H9 (cell line): Measurements from ENCODE around the gene IL1R2. TPM values are rescaled to one million over a fixed set of nuclear protein-coding genes. Genes with fewer than 3 reads are reported as not detected.

Experiments used
- DNase-seq: peaks from one replicate; pipeline ENCODE4 v3.0.0-alpha.2; 2017
- H2AFZ ChIP-seq: one replicate; pipeline ENCODE4 v1.6.1; 2013; ENCODE audit warnings: mild to moderate bottlenecking, low read length, control low read depth, moderate library complexity
- H2AK5ac ChIP-seq: 2 replicates; pipeline ENCODE4 v1.6.1; 2013; ENCODE audit warnings: low read length, control low read depth, mixed read lengths; ENCODE audit not compliant: insufficient read length
- H2BK120ac ChIP-seq: one replicate; pipeline ENCODE4 v1.6.1; 2013; ENCODE audit warnings: low read depth, mild to moderate bottlenecking, low read length, control low read depth, inconsistent platforms; ENCODE audit not compliant: poor library complexity, severe bottlenecking
- H2BK12ac ChIP-seq: 2 replicates; pipeline ENCODE4 v1.6.1; 2013; ENCODE audit warnings: low read length, control low read depth, mixed read lengths, low read depth; ENCODE audit not compliant: insufficient read length
- H2BK15ac ChIP-seq: 2 replicates; pipeline ENCODE4 v1.6.1; 2013; ENCODE audit warnings: low read depth, low read length, control low read depth
- H2BK20ac ChIP-seq: one replicate; pipeline ENCODE4 v1.6.1; 2013; ENCODE audit warnings: low read depth, mild to moderate bottlenecking, low read length, control low read depth, inconsistent platforms; ENCODE audit not compliant: poor library complexity, severe bottlenecking
- H2BK5ac ChIP-seq: 2 replicates; pipeline ENCODE4 v1.6.1; 2013; ENCODE audit warnings: low read length, control low read depth, mixed read lengths; ENCODE audit not compliant: insufficient read length
- H3K14ac ChIP-seq: 2 replicates; pipeline ENCODE4 v1.6.1; 2013; ENCODE audit warnings: low read length, control low read depth; ENCODE audit not compliant: insufficient read depth
- H3K18ac ChIP-seq: 2 replicates; pipeline ENCODE4 v1.6.1; 2013; ENCODE audit warnings: low read depth, mild to moderate bottlenecking, mixed read lengths, low read length, control low read depth; ENCODE audit not compliant: insufficient read length
- H3K23ac ChIP-seq: 2 replicates; pipeline ENCODE4 v1.6.1; 2013; ENCODE audit warnings: low read length, control low read depth, mixed read lengths, low read depth; ENCODE audit not compliant: insufficient read length
- H3K23me2 ChIP-seq: 2 replicates; pipeline ENCODE4 v1.6.1; 2013; ENCODE audit warnings: low read depth, mild to moderate bottlenecking, mixed read lengths, low read length, control low read depth; ENCODE audit not compliant: insufficient read length, poor library complexity, severe bottlenecking
- H3K27ac ChIP-seq: 2 replicates; pipeline ENCODE4 v1.5.1; 2013; ENCODE audit warnings: low read length, control low read depth, mixed read lengths, low read depth; ENCODE audit not compliant: insufficient read length
- H3K27me3 ChIP-seq: 2 replicates; pipeline ENCODE4 v1.6.1; 2013; ENCODE audit warnings: low read length, control low read depth, inconsistent platforms; ENCODE audit not compliant: insufficient read depth
- H3K4ac ChIP-seq: 2 replicates; pipeline ENCODE4 v1.6.1; 2013; ENCODE audit warnings: low read depth, mild to moderate bottlenecking, control low read depth, inconsistent platforms, low read length, moderate library complexity
- H3K4me1 ChIP-seq: 2 replicates; pipeline ENCODE4 v1.6.1; 2013; ENCODE audit warnings: low read length, control low read depth, inconsistent platforms; ENCODE audit not compliant: insufficient read depth
- H3K4me2 ChIP-seq: 2 replicates; pipeline ENCODE4 v1.6.1; 2013; ENCODE audit warnings: low read length, control low read depth, mixed read lengths; ENCODE audit not compliant: insufficient read length, insufficient read depth
- H3K56ac ChIP-seq: 2 replicates; pipeline ENCODE4 v1.6.1; 2013; ENCODE audit warnings: low read depth, mild to moderate bottlenecking, mixed read lengths, low read length, control low read depth; ENCODE audit not compliant: insufficient read length
- H3K79me1 ChIP-seq: 2 replicates; pipeline ENCODE4 v1.6.1; 2013; ENCODE audit warnings: low read depth, mild to moderate bottlenecking, moderate library complexity, low read length, control low read depth, inconsistent platforms; ENCODE audit not compliant: insufficient read depth, poor library complexity, severe bottlenecking
- H3K79me2 ChIP-seq: 2 replicates; pipeline ENCODE4 v1.6.1; 2013; ENCODE audit warnings: low read length, control low read depth, inconsistent platforms; ENCODE audit not compliant: insufficient read depth
- H3K9ac ChIP-seq: 2 replicates; pipeline ENCODE4 v1.6.1; 2013; ENCODE audit warnings: low read length, control low read depth, mixed read lengths; ENCODE audit not compliant: insufficient read length; ENCODE audit errors: extremely low read depth
- H3K9me3 ChIP-seq: one replicate; pipeline ENCODE4 v1.6.1; 2013; ENCODE audit warnings: low read depth, low read length, inconsistent platforms; ENCODE audit not compliant: control insufficient read depth
- H3T11ph ChIP-seq: one replicate; pipeline ENCODE4 v1.6.1; 2013; ENCODE audit warnings: mild to moderate bottlenecking, low read length, control low read depth, inconsistent platforms
- H4K20me1 ChIP-seq: one replicate; pipeline ENCODE4 v1.6.1; 2013; ENCODE audit not compliant: control insufficient read depth, insufficient read length, insufficient read depth
- H4K5ac ChIP-seq: 2 replicates; pipeline ENCODE4 v1.6.1; 2013; ENCODE audit warnings: low read depth, mild to moderate bottlenecking, mixed read lengths, low read length, control low read depth; ENCODE audit not compliant: insufficient read length
- H4K8ac ChIP-seq: replicated peaks from 2 replicates; pipeline ENCODE4 v1.6.1; 2013; ENCODE audit warnings: low read length, control low read depth, mixed read lengths, low read depth; ENCODE audit not compliant: insufficient read length
- H4K91ac ChIP-seq: 2 replicates; pipeline ENCODE4 v1.6.1; 2013; ENCODE audit warnings: low read depth, mild to moderate bottlenecking, moderate library complexity, mixed read lengths, low read length, control low read depth; ENCODE audit not compliant: insufficient read length
- H3K27ac Mint-ChIP-seq, 3 experiments: 2 replicates in 2 of 3; 3 replicates in 1 of 3; pipeline ENCODE4 v1.8.0; 2020 to 2021; ENCODE audit warnings: mixed read lengths in 3 of 3, mild to moderate bottlenecking in 1 of 3, moderate library complexity in 1 of 3
- H3K27me3 Mint-ChIP-seq: 2 replicates; pipeline ENCODE4 v1.8.0; 2021; ENCODE audit warnings: low read depth, mild to moderate bottlenecking, moderate library complexity, mixed read lengths
- H3K36me3 Mint-ChIP-seq, 3 experiments: 2 replicates in 2 of 3; 3 replicates in 1 of 3; pipeline ENCODE4 v1.8.0; 2020 to 2021; ENCODE audit warnings: low read depth in 3 of 3, mixed read lengths in 3 of 3; ENCODE audit not compliant: insufficient read depth in 1 of 3
- H3K4me1 Mint-ChIP-seq, 2 experiments: 2 replicates each; pipeline ENCODE4 v1.8.0; 2020; ENCODE audit warnings: mixed read lengths in 2 of 2
- H3K4me3 Mint-ChIP-seq, 2 experiments: 2 replicates in 1 of 2; 3 replicates in 1 of 2; pipeline ENCODE4 v1.8.0; 2020 to 2021; ENCODE audit warnings: mild to moderate bottlenecking in 2 of 2, mixed read lengths in 2 of 2, moderate library complexity in 1 of 2
- H3K9me3 Mint-ChIP-seq, 2 experiments: 2 replicates in 1 of 2; 3 replicates in 1 of 2; pipeline ENCODE4 v1.8.0; 2020; ENCODE audit warnings: mild to moderate bottlenecking in 2 of 2, mixed read lengths in 2 of 2, moderate library complexity in 1 of 2
- WGBS: extraction: QIAGEN DNeasy Blood & Tissue Kit; methylation state at CpG from one replicate; pipeline ENCODE4 v1.1.7; 2013; ENCODE audit warnings: missing lambda C conversion rate, low lambda C conversion rate, mixed read lengths; ENCODE audit not compliant: insufficient read length; ENCODE audit errors: extremely low coverage; 5-methylcytosine and 5-hydroxymethylcytosine counted together
- total RNA-seq: library from RNA; stranded (reverse); gene quantifications from 2 replicates; pipeline ENCODE4 v1.2.1, GENCODE V29; 2021
- TF ChIP-seq, protein P1 (sequence below): fragments of 200-600 bp; sonication (generic); conservative IDR thresholded peaks from 3 replicates; pipeline ENCODE4 v1.8.0; 2021; ENCODE audit warnings: antibody characterized with exemption, mild to moderate bottlenecking

Gene IL1R2
- total RNA-seq, 1 experiment from 2014 or later: not detected

DNA sequence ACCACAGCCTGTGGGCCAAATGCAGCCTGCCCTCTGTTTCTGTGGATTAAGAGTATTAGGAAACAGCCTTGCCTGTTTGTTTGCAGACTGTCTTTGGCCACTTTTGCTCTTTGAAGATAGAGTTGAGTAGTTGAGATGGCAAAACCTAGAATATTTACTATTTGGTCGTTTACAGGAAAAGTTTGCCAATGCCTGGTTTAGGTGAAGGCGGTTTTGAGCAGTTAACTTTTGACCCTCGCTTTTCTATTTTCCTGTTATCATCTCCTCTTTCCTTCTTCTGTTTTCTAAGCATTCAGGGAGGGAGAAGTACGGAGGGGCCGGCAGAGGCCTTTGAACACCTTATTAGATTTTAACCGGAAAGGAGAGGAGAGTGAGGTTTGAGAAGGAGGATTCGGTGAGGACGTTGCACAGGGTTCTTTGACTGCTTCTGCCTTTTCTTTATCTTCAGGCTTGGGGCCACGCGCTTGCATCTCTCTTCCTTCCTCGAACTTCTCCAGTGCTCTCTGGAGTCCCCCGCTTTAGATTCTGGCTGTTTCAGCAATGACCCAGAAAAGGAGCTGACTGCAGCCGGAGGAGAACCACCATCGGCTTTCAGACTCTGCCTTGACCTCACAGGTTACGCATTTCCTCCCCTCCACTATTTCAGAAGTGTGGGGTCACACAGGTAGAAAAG is 39.2 kb downstream of the IL1R2 start:
- no peak overlapping the region for H2BK15ac ChIP-seq
- TF ChIP-seq, protein P1, sequence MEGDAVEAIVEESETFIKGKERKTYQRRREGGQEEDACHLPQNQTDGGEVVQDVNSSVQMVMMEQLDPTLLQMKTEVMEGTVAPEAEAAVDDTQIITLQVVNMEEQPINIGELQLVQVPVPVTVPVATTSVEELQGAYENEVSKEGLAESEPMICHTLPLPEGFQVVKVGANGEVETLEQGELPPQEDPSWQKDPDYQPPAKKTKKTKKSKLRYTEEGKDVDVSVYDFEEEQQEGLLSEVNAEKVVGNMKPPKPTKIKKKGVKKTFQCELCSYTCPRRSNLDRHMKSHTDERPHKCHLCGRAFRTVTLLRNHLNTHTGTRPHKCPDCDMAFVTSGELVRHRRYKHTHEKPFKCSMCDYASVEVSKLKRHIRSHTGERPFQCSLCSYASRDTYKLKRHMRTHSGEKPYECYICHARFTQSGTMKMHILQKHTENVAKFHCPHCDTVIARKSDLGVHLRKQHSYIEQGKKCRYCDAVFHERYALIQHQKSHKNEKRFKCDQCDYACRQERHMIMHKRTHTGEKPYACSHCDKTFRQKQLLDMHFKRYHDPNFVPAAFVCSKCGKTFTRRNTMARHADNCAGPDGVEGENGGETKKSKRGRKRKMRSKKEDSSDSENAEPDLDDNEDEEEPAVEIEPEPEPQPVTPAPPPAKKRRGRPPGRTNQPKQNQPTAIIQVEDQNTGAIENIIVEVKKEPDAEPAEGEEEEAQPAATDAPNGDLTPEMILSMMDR: no peak
- no peak overlapping the region for H3K4me2 ChIP-seq
- H4K20me1 ChIP-seq: no peaks in the 10 kb centered on the region
- no peak overlapping the region for H3K9ac ChIP-seq
- H3T11ph ChIP-seq: no peak overlapping the region
- H4K91ac ChIP-seq: no peak overlapping the region
- H2AFZ ChIP-seq: no peak overlapping the region
- H3K27me3 ChIP-seq: no peaks in the 10 kb centered on the region
- no peak overlapping the region for H3K56ac ChIP-seq
- no CpG with 5 or more reads among the region's 15 CpGs for whole genome bisulfite sequencing
- no peak overlapping the region for H2BK120ac ChIP-seq
- Mint-ChIP-seq H3K4me3 (no peak overlapping the region), H3K27ac (no peak overlapping the region), H3K9me3 (peaks cover 0 to 7% of the 10 kb centered on the region in 2 experiments; a peak in 2 of 5 replicates), H3K27me3 (peaks cover 3% of the 10 kb centered on the region), H3K4me1 (peaks cover 17 to 18% of the 10 kb centered on the region in 2 experiments), H3K36me3 (no peaks in the 10 kb centered on the region)
- no peak overlapping the region for H4K8ac ChIP-seq
- no peak overlapping the region for H3K23ac ChIP-seq
- no peaks in the 10 kb centered on the region for H3K9me3 ChIP-seq
- no peak overlapping the region for H2BK12ac ChIP-seq
- H2BK5ac ChIP-seq: no peak overlapping the region
- no peaks in the 10 kb centered on the region for H3K79me2 ChIP-seq
- no peak overlapping the region for H2BK20ac ChIP-seq
- no peaks in the 10 kb centered on the region for H3K23me2 ChIP-seq
- H2AK5ac ChIP-seq: no peak overlapping the region
- H3K79me1 ChIP-seq: no peaks in the 10 kb centered on the region
- H3K4me1 ChIP-seq: 0 out of 2 replicates have a peak, but pooled peaks cover 3% of the 10 kb centered on the region
- H3K4ac ChIP-seq: no peak overlapping the region
- DNase-seq: no peak
- H3K27ac ChIP-seq: no peak overlapping the region
- H4K5ac ChIP-seq: no peak overlapping the region
- no peak overlapping the region for H3K18ac ChIP-seq
- H3K14ac ChIP-seq: no peak overlapping the region
